Inferior parietal cortex (tissue), 1 donor: Measurements from ENCODE around the gene KRT3.

Experiments used
- DNase-seq: peaks from one replicate; pipeline ENCODE4 v3.0.0-alpha.2; 2016; ENCODE audit errors: extremely low spot score

Gene KRT3

GRCh38 chr12:52827499-52828090 lies 31.7 kb upstream of the KRT3 start:
- no peak for DNase-seq

- no peak for DNase-seq
Measured at GRCh38 chr12:52826611-52827498, 30.9 kb upstream of the KRT3 start.

- no peak for DNase-seq
Measured at GRCh38 chr12:52825961-52826360, 30.0 kb upstream of the KRT3 start.

- DNase-seq, result no peak
Measured at GRCh38 chr12:52824741-52825410, 29.0 kb upstream of the KRT3 start.

GRCh38 chr12:52823761-52824450 lies 28.0 kb upstream of the KRT3 start:
- DNase-seq, result no peak

- no peak for DNase-seq
Measured at GRCh38 chr12:52822771-52823510, 27.0 kb upstream of the KRT3 start.

- DNase-seq, result no peak
Measured at GRCh38 chr12:52821826-52822660, 26.1 kb upstream of the KRT3 start.

GRCh38 chr12:52821071-52821730 lies 25.3 kb upstream of the KRT3 start:
- no peak for DNase-seq

GRCh38 chr12:52820521-52820920 lies 24.6 kb upstream of the KRT3 start:
- DNase-seq, result no peak

- DNase-seq, result no peak
Measured at GRCh38 chr12:52819731-52820510, 24.0 kb upstream of the KRT3 start.

- DNase-seq, result no peak
Measured at GRCh38 chr12:52818887-52819420, 23.0 kb upstream of the KRT3 start.

GRCh38 chr12:52818388-52818787 lies 22.5 kb upstream of the KRT3 start:
- DNase-seq, result no peak

GRCh38 chr12:52817699-52818238 lies 21.9 kb upstream of the KRT3 start:
- DNase-seq, result no peak

GRCh38 chr12:52817003-52817698 lies 21.2 kb upstream of the KRT3 start:
- no peak for DNase-seq

- DNase-seq, result no peak
Measured at GRCh38 chr12:52815676-52816588, 20.0 kb upstream of the KRT3 start.

- no peak for DNase-seq
Measured at GRCh38 chr12:52815161-52815560, 19.2 kb upstream of the KRT3 start.

GRCh38 chr12:52814710-52815155 lies 18.8 kb upstream of the KRT3 start:
- no peak for DNase-seq
